NOMO-1 treated with DMSO at 0.1 percent for 48 hours (cell line): ENCODE measurements around the gene FGFR3.
"Not testable (repeated sequence)": the region's sequence is repeated elsewhere in the genome, so short reads cannot be mapped to it uniquely, and the experiment has no call there.

ENCODE experiments used
- DNase-seq: peaks from one replicate; lab custom pipeline; 2025; ENCODE audit not compliant: unreplicated experiment; lab: John Stamatoyannopoulos, UW

FGFR3 gene

GRCh38 chr4:1815997-1816860, 23.1 kb downstream of the FGFR3 start:
- DNase-seq: no peak

GRCh38 chr4:1819284-1819683, 26.2 kb downstream of the FGFR3 start:
- DNase-seq: no peak

GRCh38 chr4:1819816-1820215, 26.7 kb downstream of the FGFR3 start:
- no peak for DNase-seq

- no peak for DNase-seq
These were observed 28.8 kb downstream of the FGFR3 start for GRCh38 chr4:1821679-1822567.

GRCh38 chr4:1822568-1823544, 29.8 kb downstream of the FGFR3 start:
- no peak for DNase-seq

- DNase-seq: no peak
These were observed 30.4 kb downstream of the FGFR3 start for GRCh38 chr4:1823545-1823932.

- DNase-seq: no peak
These were observed 31.7 kb downstream of the FGFR3 start for GRCh38 chr4:1824746-1825145.

- DNase-seq: no peak
These were observed 32.2 kb downstream of the FGFR3 start for GRCh38 chr4:1825326-1825725.

GRCh38 chr4:1826531-1827350, 33.6 kb downstream of the FGFR3 start:
- no peak for DNase-seq

GRCh38 chr4:1830234-1830633, 37.1 kb downstream of the FGFR3 start:
- no peak for DNase-seq

GRCh38 chr4:1830642-1831228, 37.6 kb downstream of the FGFR3 start:
- peak; percentile 26 for DNase-seq

- DNase-seq: no peak
These were observed 38.2 kb downstream of the FGFR3 start for GRCh38 chr4:1831331-1831730.

- no peak for DNase-seq
These were observed 39.6 kb downstream of the FGFR3 start for GRCh38 chr4:1832690-1833089.

- DNase-seq: no peak
These were observed 40.4 kb downstream of the FGFR3 start for GRCh38 chr4:1833307-1834046.

- no peak for DNase-seq
These were observed 41.1 kb downstream of the FGFR3 start for GRCh38 chr4:1834047-1834775.

GRCh38 chr4:1835836-1836235, 42.7 kb downstream of the FGFR3 start:
- DNase-seq: not testable (repeated sequence)

- no peak for DNase-seq
These were observed 43.6 kb downstream of the FGFR3 start for GRCh38 chr4:1836650-1837049.

- DNase-seq: no peak
These were observed 44.0 kb downstream of the FGFR3 start for GRCh38 chr4:1837069-1837468.
